LNCAP (cell line): Measurements from ENCODE around the gene UNC5A.

ENCODE experiments used
- CTCF ChIP-seq: fragments of 450-650 bp; IDR thresholded peaks from 2 replicates; pipeline ENCODE4 v1.5.1; 2017; ENCODE audit warnings: mild to moderate bottlenecking

UNC5A gene

GRCh38 chr5:176921714-176922113 is 111.4 kb downstream of the UNC5A start:
- TF ChIP-seq CTCF, result no peak

GRCh38 chr5:176922817-176923216 is 112.5 kb downstream of the UNC5A start:
- no peak for TF ChIP-seq CTCF

- TF ChIP-seq CTCF, result no peak
Measured at GRCh38 chr5:176927562-176927961, 117.2 kb downstream of the UNC5A start.

GRCh38 chr5:176929654-176930053 is 119.3 kb downstream of the UNC5A start:
- TF ChIP-seq CTCF, result no peak
